HG03469 (cell line): ENCODE measurements around the gene GAREM1.
A peak's percentile ranks its signal among the peaks of the same experiment; 100 is the strongest.
"Not testable (repeated sequence)": the region's sequence is repeated elsewhere in the genome, so short reads cannot be mapped to it uniquely, and the experiment has no call there.

Experiments used
- ATAC-seq: cut with Tn5 transposase; IDR thresholded peaks from one replicate; pipeline ENCODE4 v1.9.1; 2021; ENCODE audit warnings: mild to moderate bottlenecking, moderate library complexity, moderate number of reproducible peaks; ENCODE audit not compliant: unreplicated experiment

GAREM1 gene

GRCh38 chr18:32470714-32471633, at the start of gene GAREM1:
TSS of gene GAREM1 (minus strand) at chr18:32470882. CDS start at chr18:32470428, 454 bp downstream.
- peak; percentile 96 for ATAC-seq

GRCh38 chr18:32511147-32511546, 40.5 kb upstream of the GAREM1 start:
- ATAC-seq: no peak

- ATAC-seq: no peak
These were observed 38.4 kb upstream of the GAREM1 start for GRCh38 chr18:32509111-32509510.

DNA sequence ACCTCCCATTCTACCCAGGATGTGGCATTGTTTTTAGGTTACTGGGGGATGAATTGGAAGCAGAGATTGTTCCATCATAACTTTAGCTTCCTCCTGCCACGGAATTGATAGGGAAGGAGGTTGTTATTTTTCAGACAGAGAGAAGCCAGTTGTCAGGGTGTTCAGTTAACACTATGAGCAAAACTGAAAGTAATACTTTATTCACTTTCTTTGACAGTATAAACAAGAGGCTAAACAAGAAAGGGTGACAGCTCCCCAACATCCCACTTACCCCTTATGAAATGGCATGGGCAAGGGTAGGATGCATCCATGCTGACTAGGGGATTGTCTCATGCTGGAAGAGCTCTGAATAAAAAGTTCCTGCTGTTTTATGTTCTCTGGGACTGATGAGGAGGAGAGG, 36.4 kb upstream of the GAREM1 start:
- ATAC-seq: no peak

DNA sequence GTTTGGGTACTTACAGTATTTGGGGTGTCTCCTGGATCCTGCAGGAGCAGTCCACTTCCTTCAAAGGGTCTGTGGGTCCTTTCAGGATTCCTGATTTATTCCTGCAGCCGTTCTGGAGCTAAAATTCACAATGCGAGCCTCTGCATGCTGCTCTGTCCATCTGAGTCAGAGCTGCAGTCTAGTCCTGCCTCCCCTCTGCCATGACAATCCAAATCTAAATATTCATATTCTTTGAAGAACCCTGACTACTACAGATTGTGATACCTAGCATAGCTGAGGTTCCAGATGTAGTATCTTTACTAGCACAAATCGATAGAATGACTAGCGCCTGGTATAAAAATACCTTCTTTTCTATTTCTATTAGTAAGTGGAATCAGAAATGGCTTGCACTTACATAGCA, 31.3 kb upstream of the GAREM1 start:
- no peak for ATAC-seq

GRCh38 chr18:32501242-32501641, 30.6 kb upstream of the GAREM1 start:
- ATAC-seq: not testable (repeated sequence)

- ATAC-seq: no peak
These were observed 12.3 kb upstream of the GAREM1 start for GRCh38 chr18:32483002-32483401.

GRCh38 chr18:32482117-32482516, 11.4 kb upstream of the GAREM1 start:
- no peak for ATAC-seq

DNA sequence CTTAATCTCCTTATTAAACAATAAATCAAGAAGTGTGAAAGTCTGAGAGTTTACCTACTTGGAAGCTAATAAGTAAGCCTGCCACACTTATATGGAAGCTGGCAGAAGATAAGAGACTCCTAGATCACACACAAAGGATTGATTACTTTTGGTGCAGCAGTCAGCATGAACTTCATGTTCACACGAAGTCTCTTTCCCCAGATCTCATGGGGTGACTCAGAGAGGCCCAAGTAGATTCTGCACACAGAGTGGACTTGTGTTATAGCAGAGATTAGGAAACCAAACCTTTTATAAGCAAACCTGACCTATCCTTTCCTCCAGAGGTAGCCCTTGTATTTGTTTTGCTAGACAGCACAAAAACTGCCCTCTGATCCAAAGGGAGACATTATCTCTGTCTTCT, 9.9 kb upstream of the GAREM1 start:
- no peak for ATAC-seq

- no peak for ATAC-seq
These were observed 8.1 kb upstream of the GAREM1 start for GRCh38 chr18:32478807-32479206.

DNA sequence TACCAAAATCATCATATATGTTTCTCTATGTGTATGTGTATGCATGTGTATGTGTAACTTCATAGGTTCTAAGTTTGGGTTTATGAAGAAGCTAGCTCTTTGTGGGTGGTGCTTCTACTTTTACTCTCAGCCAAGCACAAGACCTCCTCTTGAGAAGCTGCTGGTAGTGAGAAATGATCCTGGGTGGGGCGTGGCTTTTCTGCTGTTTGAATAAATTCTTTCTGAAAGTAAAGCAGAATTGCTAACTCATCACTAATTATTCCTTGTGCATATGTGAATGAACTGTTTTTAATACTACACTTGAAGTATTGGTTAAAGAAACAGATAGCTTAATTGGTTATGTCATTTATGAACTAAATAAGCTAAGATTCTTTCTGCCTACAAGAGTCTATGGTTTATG, 7.6 kb upstream of the GAREM1 start:
- ATAC-seq: no peak

- no peak for ATAC-seq
These were observed 5.4 kb upstream of the GAREM1 start for GRCh38 chr18:32476106-32476505.

GRCh38 chr18:32475069-32475468, 4.4 kb upstream of the GAREM1 start:
- not testable (repeated sequence) for ATAC-seq

DNA sequence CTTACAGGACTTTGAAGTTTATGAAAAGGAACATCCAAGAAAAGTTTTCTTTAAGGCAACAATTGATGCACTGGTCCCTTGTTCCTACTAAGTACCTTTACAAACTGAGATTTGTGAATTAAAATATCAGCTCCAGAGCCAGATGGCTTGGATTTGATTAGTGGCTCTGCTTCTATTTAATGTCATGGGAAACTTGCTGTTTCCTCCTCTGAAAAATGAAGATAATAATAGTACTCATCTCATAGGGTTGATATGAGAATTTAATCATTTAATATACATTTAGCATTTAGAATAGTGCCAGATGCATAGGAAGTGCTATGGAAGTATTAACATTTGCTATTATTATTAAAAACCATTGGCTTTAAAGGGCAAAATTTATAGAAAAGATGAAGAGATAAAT, 2.6 kb upstream of the GAREM1 start:
- ATAC-seq: no peak

DNA sequence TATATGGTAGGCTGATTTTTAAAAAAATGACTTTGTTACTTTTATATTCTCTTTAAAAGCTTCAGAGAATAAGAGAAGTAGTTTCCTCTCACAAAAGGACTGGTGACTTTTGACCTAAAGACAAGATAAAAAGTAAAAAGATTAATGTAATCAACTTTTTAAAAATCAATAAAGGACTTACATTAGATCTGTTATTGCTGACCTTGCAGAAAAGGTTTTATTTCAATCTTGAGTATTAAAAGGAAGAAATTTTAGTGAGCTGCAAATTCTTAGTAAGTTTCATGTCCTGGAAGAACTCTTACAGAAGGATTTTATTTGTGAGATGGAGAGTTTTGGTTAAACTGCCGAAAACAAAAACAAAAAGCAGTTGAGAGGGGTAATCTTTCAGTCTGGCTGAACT, 2.2 kb upstream of the GAREM1 start:
- ATAC-seq: no peak

DNA sequence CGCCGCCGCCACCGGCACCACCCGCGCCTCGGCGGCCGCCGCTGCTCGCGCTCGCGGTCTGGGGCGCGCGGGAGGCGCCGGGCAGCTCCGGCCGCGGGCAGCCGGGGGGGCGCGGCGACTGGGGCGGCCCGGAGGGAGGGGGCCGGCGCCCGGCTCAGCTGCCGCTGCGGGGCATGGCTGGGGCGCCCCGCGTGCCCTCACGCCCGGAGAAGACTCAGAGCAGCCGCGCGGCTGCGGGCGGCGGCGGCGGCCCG, 295 bp downstream of the GAREM1 start:
- no peak for ATAC-seq

DNA sequence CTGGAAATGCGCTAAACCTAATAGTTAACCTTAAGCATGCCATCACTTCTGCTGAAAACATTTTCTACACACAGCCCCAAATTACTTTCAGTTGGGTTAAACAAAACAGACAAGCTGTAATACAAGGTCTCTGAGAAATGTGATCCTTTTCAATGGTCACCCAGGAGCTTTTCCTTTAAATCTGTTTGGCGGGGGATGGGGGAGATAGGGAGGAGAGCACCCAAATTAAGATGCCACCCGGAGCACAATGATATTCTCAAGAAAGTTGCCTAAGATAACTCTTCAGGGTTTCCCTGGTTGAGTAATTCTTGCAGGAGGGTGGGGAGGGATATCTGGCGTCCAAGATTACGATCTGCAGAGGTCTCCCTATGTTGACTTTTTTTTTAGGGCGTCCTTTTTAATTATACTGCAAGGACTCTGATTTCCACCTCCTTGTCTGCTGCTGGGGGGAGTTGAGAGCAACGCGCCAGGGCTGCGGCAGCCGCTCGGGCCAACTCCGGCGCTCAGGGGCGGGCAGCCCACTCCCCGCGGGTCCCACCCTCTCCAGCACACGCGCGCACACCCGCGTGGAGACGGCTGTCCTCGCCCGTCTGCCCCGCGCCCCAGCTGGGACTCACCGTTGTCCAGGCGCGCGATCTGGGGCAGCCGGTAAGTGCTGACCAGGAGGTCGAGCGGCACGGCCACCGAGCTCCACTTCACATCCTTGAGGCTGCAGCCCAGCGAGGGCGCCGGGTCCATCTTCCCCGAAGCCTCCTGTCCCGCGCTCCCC, 807 bp downstream of the GAREM1 start:
- ATAC-seq: no peak

GRCh38 chr18:32469190-32469651, 1.5 kb downstream of the GAREM1 start:
- no peak for ATAC-seq

GRCh38 chr18:32468147-32468845, 2.4 kb downstream of the GAREM1 start:
- ATAC-seq: no peak

- no peak for ATAC-seq
These were observed 8.9 kb downstream of the GAREM1 start for GRCh38 chr18:32461709-32462272.

DNA sequence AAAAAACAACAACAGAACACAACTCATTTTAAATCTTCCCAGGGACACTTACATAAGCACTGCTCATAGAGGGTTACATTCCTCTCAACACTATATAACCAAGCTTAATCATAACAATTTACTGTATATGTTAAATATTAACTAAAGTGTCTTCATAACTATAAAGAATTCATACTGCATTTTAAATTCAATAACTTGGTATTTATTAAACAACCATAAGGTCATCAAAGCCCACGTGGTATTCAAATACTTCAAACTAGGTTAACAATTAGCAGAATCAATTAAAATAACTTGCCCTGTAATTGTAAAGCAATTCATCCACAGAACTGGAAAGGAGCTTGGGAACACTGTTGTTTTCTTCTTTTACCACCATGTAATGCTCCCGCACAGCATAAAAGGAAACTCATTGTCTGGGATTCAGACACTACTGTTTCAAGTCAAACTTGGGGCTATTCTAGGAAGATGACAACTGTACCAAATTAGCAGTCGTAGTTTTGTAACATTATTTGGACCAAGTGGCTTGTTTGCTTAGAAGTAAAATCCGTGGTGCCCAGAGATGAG, 10.4 kb downstream of the GAREM1 start:
- no peak for ATAC-seq
